Ramos (cell line): ENCODE results near the gene FCN1.

ENCODE experiments used
- in situ Hi-C: fragments of 300-500 bp; cut with MboI; formaldehyde crosslinking; loops from one replicate; pipeline ENCODE4 v1.14.3; 2022; ENCODE audit warnings: low sequenced_read_pairs; ENCODE audit not compliant: unreplicated experiment

FCN1 gene

GRCh38 chr9:134955156-134955555 lies 37.4 kb upstream of the FCN1 start:
- in situ Hi-C loops: no loop called here

DNA sequence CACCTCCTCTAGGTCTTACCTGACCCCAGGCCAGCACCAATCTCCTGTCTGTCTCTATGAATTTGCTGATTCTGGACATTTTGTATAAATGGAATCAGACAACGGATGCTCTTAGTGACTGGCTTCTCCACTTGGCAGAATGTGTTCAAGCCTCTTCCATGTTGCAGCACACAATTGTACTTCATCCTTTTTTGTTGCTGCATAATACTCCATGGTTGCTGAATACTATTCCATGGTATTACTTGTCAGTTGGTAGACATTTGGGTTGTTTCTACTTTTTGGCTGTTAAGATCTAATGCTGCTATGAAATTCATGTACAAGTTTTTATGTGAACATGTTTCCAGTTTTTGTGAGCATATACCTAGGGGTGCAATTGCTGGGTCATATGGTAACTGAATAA lies 34.3 kb upstream of the FCN1 start:
- in situ Hi-C loops: no loop called here

DNA sequence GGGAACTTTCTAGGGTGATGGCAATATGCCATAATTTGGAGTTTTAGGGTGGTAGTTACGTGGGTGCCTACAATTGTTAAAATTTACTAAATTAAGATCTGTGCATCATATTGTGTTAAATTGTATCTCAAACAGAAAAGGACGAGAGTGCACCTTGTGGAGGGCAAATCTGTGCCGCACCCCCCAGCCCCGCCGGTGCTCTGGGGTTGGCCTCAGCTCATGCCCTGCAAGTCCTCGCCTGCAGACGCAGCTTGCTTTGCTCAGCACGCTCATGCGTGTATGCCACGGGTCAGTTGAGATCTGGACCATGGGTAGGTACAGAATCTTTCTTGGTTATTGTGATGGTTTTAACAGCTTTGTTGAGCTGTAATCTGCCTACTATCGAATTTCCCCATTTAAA lies 33.7 kb upstream of the FCN1 start:
- in situ Hi-C loops: no loop called here

DNA sequence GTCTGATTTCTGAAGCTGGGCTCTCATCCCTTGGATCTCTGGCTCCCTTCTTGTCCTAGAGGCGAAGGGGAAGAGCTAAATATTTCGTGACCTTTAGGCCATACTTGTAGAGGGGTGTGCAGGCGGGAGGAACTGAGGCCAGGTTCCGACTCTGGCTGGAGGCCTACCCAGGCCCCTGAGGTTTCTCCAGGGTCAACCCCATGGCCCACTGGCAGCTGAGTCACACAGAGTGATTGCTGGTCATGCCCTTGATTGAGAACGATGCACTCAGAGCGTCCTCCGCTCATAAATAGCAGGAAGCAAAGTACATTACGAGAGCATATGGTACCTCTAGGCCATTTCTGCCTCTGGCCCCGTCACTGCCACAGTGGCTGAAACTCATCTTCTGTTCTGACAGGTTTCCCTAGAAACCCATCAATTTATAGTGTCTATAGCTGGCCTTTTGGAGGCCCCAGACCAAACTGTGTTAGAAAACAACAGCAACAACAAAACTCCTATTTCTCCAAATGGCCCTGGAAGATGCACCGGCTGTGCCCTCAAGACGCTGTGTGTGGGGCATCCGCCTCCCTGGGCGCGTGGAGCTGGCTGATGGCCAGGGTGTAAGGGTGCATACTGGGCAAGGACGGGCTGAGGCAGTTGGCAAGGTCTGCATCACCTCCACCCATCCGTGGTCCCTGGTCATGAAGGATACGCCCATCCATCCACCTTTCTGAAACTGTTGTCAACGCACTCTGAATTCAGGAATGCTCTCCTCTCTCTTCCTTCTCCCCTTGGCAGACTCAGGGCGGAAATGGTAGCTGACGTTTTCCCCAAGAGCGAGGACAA lies 32.9 kb upstream of the FCN1 start:
- in situ Hi-C loops: no loop called here

DNA sequence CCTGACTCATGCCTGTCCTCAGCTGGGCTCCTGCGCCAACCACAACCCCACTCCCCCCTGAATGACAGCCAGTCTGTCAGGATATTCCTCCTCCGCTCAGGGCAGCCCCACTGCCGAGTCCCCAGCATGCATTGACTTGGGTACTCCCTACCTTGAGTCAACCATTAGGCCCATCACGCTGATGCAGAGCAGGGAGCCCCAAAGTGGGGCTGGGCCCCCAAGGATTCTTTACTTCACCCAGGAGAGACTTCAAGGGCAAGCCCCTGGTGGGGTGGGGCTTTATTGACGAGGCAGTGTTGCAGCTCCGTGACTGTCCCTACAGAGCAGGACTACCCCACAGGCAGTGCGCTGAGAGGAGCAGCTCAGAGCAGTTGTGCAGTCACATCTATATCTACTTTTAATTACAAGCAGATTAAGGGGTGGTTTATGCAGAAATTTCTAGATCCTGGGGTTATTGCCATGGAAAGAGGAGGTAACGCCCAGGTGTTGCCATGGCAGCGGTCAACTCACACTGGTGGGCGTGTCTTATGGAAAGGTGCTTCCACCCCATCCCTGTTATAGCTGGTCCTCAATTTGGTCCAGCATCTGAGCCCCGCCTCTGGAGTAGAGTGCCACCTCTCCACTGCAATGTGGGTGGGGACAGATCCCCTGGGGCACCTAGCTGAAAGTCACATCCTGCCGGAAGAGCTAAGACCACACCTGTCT lies 32.1 kb upstream of the FCN1 start:
- in situ Hi-C loops: no loop called here

DNA sequence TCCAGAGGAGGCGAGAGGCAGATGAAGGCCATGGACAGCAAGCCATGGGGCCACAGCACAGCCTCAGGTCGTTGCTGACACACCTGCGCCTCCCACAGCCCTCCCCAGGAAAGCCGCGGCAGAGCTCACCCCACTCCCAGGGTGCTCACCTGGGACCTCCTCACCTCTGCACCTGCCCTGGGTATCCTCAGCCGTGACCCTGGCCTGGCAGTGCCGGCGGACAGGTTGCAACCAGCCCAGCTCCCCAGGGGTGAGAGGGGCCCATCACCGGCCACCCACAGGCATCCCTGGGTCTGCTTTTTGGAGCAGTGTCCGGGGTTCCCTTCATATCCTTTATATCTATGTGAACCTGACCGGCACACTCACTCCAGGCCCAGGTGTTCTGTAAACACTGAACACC lies 30.4 kb upstream of the FCN1 start:
- in situ Hi-C loops: no loop called here

DNA sequence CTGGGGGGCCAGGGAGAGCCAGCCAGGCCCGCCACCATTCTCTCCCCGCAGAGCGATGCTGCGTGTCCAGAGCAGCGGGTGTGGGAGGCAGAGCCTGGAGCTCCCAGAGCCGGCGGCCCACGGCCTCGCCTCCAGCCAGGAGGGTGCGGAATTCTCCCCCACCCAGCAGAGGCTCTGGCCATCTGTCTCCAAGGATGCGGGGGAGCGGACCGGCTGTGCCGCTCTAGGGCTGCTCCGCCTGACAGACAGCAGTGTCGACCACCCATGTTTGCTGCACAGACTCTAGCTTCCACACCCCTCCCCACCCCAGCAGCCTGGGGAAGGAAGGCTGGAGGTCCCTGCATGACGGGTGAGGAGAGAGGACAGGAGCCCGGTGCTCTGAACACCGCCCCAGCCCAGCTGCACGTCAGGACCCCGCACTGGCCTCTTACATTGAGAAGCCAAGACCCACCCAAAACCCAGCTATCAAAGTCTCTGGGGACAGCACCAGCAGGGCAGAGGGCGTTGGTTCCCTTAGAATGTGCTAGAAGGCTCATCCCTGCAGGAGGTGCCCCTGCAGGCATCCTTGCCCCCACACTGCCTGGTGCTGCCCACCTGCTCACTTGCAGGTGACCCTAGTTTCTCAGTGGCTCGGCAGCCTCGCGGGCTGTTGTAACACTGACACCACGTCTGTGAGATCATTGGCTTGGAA lies 29.7 kb upstream of the FCN1 start:
- in situ Hi-C loops: no loop called here

DNA sequence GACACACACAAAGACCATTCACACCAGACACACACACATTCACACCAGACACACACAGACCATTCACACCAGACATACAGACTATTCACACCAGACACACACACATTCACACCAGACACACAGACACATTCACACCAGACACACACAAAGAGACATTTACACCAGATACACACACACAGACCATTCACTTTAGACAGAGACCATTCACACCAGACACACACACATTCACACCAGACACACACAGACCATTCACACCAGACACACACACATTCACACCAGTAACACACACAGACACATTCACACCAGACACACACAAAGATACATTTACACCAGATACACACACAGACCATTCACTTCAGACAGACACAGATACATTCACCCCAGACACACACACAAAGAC lies 29.0 kb upstream of the FCN1 start:
- in situ Hi-C loops: no loop called here

DNA sequence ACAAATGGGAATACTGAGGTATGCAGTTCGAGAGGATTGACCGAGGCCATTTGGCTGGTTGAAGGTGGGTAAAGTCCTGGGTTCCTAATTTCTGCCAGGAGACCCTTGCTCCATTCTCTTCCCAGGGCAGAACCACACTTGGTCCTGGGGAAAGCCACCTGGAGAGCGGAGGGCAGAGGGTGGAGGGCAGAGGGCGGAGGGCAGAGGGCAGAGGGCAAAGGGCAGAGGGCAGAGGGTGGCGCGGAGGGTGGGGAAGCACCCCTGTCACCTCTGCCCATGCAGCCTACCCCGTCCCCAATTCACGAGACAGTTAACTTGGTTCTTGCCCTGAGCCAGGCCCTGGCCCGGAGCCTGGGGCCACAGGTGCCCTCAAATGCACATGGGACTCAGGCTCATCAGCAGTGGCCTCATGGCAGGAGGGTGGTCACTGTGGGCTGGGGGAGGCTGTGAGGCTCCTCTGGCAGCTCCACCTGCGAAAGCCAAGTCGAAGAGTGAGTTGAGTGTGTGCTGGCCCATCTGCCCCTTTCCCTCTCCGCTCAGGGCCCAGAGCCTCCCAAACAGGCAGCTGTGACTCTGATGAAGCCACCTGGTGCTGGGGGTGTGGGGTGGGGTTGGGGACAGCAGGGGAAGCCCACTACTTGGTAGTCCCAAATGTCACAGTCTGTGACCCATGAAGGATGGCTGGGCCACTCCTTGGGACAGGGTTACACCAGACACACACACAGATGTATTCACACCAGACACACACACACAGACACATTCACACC lies 28.0 kb upstream of the FCN1 start:
- in situ Hi-C loops: no loop called here

DNA sequence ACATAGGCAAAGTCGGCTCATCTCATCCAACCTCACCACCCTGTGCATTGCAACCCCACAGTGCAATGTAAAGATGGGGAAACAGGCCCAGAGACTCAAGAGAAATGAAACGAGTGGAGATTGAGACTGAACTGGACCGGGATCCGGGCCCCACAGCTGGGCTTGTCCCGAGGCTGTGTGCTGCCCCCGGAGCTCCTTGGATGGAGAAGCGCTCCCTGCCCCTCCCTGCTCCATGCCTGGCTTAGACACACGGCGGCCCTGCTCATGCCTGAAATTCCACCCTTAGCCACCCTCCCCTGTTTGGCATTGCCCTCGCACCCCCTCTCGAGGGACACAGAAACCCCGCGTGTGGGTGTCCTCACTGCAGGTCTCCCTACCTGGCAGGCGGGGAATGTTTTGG lies 27.2 kb upstream of the FCN1 start:
- in situ Hi-C loops: no loop called here

DNA sequence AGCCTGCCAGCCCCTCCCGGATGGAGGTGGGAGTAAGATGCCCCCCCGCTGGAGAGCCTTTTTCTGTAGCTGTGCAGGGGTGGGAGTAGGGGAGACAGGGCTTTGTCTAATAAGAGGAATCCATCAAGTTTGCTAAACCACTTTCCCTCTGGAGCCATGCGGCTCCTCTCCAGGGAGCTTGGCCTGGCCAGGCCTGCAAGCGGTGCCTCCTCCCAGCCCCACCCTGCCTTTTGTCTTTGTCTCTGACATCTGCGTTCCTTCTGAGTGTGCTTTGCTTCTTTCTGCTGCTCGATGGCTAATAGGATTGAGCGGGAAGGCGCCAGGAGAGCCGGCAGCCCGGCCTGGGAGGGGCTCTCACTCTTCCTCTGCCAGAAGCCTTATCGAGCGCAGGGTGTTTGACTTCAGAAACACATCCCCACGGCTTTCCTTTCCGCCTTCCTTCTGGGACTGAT lies 26.7 kb upstream of the FCN1 start:
- in situ Hi-C loops: no loop called here

DNA sequence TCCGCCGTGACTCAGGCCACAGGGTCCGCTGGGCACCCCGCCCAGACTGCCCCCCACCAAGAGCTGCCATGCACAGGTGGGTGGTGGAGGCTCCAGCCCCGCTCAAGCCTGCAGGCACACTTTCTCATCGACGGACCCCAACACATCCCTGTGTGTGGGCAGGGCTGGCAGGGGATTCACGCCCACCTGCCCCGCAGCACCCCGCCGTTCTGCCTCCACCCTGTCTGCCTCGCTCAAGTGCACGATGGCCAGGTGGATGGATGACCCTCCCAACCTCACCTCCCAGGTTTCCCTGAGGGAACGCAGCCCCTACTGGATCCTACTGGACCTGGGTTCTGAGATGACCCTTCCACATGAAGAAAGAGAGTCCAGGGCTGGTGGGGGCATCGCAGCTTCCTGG lies 26.1 kb upstream of the FCN1 start:
- in situ Hi-C loops: no loop called here

- in situ Hi-C loops: no loop called here
Observed at GRCh38 chr9:134943411-134943810, 25.7 kb upstream of the FCN1 start.

GRCh38 chr9:134942788-134943184 lies 25.1 kb upstream of the FCN1 start:
- in situ Hi-C loops: no loop called here

DNA sequence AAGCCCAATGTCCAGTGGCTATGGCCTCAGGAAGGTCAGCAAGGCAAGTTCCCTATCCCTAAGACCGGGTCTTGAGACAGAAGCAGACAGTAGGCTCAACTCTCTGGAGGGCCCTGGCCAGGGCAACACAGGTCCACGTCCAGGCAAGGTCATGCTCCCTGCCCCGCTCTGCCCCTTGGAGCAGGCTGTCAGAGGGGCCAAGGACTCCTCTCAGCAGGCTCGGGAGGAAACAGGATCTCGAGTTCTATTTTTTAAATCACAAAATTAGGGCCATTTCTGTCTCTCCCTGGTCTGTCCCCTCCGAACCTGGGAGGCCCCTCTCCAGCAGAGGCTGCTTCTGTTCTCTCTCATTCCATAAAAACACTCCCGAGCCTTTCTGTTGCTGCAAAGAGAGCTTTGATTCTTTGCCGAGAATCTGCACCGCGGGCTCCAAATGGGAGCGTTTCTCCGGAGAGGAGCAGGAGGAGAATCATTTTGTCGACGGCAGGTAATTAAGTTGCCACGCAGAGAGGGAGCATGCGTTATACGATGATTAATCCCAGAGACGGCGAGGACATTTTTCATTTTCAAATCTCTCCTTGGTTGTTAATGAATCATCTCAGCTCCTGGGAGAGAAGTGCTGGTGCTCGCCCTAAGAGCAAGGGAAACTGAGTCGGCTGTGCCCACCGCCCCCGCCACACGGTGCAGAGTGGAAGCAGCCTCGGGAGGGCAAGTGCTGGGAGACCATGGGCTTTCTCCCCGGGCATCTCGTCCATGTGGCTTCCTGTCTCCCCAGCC lies 24.5 kb upstream of the FCN1 start:
- in situ Hi-C loops: no loop called here

GRCh38 chr9:134940236-134941208 lies 22.8 kb upstream of the FCN1 start:
- in situ Hi-C loops: no loop called here

- in situ Hi-C loops: no loop called here
Observed at GRCh38 chr9:134939836-134940235, 22.1 kb upstream of the FCN1 start.

GRCh38 chr9:134939080-134939733 lies 21.5 kb upstream of the FCN1 start:
- in situ Hi-C loops: no loop called here
